ENCODE measurements around the gene TARS2.
A peak's percentile ranks its signal among the peaks of the same experiment; 100 is the strongest.

Gene TARS2

GRCh38 chr1:150486966-150487762 lies at the start of gene TARS2:
TARS2 (plus strand) TSS chr1:150487419; CDS start chr1:150487451, 32 bp downstream.
- DNase-seq (ENCODE audit: low read depth in 1 of 2, low spot score in 1 of 2): peak; percentile 70 to 96

GRCh38 chr1:150441121-150441520 lies 46.1 kb upstream of the TARS2 start:
- DNase-seq (ENCODE audit: low read depth in 1 of 2, low spot score in 1 of 2): no peak

- DNase-seq (ENCODE audit: low read depth in 1 of 2, low spot score in 1 of 2): no peak
Observed at GRCh38 chr1:150444232-150444631, 43.0 kb upstream of the TARS2 start.

- DNase-seq (ENCODE audit: low read depth in 1 of 2, low spot score in 1 of 2): no peak
Observed at GRCh38 chr1:150456146-150456647, 31.0 kb upstream of the TARS2 start.

GRCh38 chr1:150464422-150464826 lies 22.8 kb upstream of the TARS2 start:
- peak; percentile 49 to 73 for DNase-seq (ENCODE audit: low read depth in 1 of 2, low spot score in 1 of 2)

GRCh38 chr1:150466964-150467363 lies 20.3 kb upstream of the TARS2 start:
- no peak for DNase-seq (ENCODE audit: low read depth in 1 of 2, low spot score in 1 of 2)

- DNase-seq (ENCODE audit: low read depth in 1 of 2, low spot score in 1 of 2): no peak
Observed at GRCh38 chr1:150469291-150469690, 17.9 kb upstream of the TARS2 start.

GRCh38 chr1:150472601-150473200 lies 14.5 kb upstream of the TARS2 start:
- DNase-seq (ENCODE audit: low read depth in 1 of 2, low spot score in 1 of 2): no peak

- DNase-seq (ENCODE audit: low read depth in 1 of 2, low spot score in 1 of 2): no peak
Observed at GRCh38 chr1:150473659-150474058, 13.6 kb upstream of the TARS2 start.

GRCh38 chr1:150474869-150475268 lies 12.3 kb upstream of the TARS2 start:
- DNase-seq (ENCODE audit: low read depth in 1 of 2, low spot score in 1 of 2): no peak

- DNase-seq (ENCODE audit: low read depth in 1 of 2, low spot score in 1 of 2): no peak
Observed at GRCh38 chr1:150476754-150477153, 10.5 kb upstream of the TARS2 start.

- no peak for DNase-seq (ENCODE audit: low read depth in 1 of 2, low spot score in 1 of 2)
Observed at GRCh38 chr1:150477320-150477719, 9.9 kb upstream of the TARS2 start.

GRCh38 chr1:150477733-150478132 lies 9.5 kb upstream of the TARS2 start:
- DNase-seq (ENCODE audit: low read depth in 1 of 2, low spot score in 1 of 2): no peak

GRCh38 chr1:150479370-150479769 lies 7.8 kb upstream of the TARS2 start:
- DNase-seq (ENCODE audit: low read depth in 1 of 2, low spot score in 1 of 2): no peak

GRCh38 chr1:150479927-150480352 lies 7.3 kb upstream of the TARS2 start:
- DNase-seq (ENCODE audit: low read depth in 1 of 2, low spot score in 1 of 2): no peak

GRCh38 chr1:150484431-150484830 lies 2.8 kb upstream of the TARS2 start:
- no peak for DNase-seq (ENCODE audit: low read depth in 1 of 2, low spot score in 1 of 2)

GRCh38 chr1:150484861-150485260 lies 2.4 kb upstream of the TARS2 start:
- DNase-seq (ENCODE audit: low read depth in 1 of 2, low spot score in 1 of 2): no peak

GRCh38 chr1:150487763-150488115 lies 520 bp downstream of the TARS2 start:
- no peak for DNase-seq (ENCODE audit: low read depth in 1 of 2, low spot score in 1 of 2)

GRCh38 chr1:150493175-150493574 lies 6.0 kb downstream of the TARS2 start:
- DNase-seq (ENCODE audit: low read depth in 1 of 2, low spot score in 1 of 2): no peak

- DNase-seq (ENCODE audit: low read depth in 1 of 2, low spot score in 1 of 2): no peak
Observed at GRCh38 chr1:150498342-150498741, 11.1 kb downstream of the TARS2 start.

GRCh38 chr1:150505431-150505830 lies 18.2 kb downstream of the TARS2 start:
- DNase-seq (ENCODE audit: low read depth in 1 of 2, low spot score in 1 of 2): no peak

All from activated CD4-positive, alpha-beta T cell treated with anti-CD3 and anti-CD28 coated beads, Interleukin-2, amount 50 U/mL, for 24 hours (primary cell).